ENCODE results near the gene RSU1.

The RSU1 gene

DNA sequence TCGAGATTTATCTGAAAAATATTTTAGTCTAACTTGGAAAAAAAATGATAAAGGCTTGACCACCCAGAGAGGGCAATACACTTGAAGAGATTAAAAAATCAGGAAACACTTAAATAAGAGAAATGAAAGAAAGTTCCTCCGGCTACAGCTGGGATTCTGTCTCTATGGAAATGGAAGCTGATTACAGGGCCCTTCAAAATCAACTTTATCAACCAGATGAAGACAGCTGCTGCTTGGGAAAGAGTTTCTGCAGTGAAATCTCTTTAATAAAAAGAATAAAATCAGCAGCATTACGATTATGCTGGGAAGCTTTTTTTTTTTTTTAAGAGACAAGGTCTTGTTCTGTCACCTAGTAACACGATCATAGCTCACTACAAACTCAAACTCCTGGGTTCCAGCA is 4.5 kb downstream of the RSU1 start:
- no peaks in the 10 kb centered on the region for H3K27me3 Mint-ChIP-seq
- H3K4me3 Mint-ChIP-seq: no peak overlapping the region
- no peak for DNase-seq
- no peak overlapping the region for H3K27ac Mint-ChIP-seq
- H3K4me1 Mint-ChIP-seq (ENCODE audit: low read depth): peaks cover 40% of the 10 kb centered on the region
- H3K9me3 Mint-ChIP-seq: no peaks in the 10 kb centered on the region
- peaks cover 59% of the 10 kb centered on the region for H3K36me3 Mint-ChIP-seq (ENCODE audit: low read depth)

DNA sequence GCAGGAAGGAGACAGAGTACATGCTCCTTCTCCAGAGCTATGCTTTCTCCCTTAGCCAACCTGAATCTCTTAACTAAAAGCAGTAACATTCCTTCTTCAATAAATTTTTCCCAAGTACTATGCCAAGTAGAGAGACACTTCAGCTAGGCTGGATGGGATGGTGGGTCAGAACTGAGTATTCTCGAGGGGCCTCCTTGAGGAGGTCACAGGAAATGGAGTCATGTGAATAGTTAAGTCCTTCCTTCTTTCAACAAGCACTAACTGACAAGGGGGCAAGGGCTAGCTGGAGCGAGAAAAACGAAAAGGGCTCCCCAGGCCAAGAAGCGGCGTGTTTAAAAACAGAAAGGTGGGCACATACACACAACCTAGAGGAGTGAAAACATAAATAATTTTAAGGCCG is 5.5 kb downstream of the RSU1 start:
- H3K27ac Mint-ChIP-seq: no peak overlapping the region
- no peak overlapping the region for H3K4me3 Mint-ChIP-seq
- H3K4me1 Mint-ChIP-seq (ENCODE audit: low read depth): peaks cover 39% of the 10 kb centered on the region
- no peaks in the 10 kb centered on the region for H3K9me3 Mint-ChIP-seq
- peaks cover 62% of the 10 kb centered on the region for H3K36me3 Mint-ChIP-seq (ENCODE audit: low read depth)
- DNase-seq: no peak
- H3K27me3 Mint-ChIP-seq: no peaks in the 10 kb centered on the region

DNA sequence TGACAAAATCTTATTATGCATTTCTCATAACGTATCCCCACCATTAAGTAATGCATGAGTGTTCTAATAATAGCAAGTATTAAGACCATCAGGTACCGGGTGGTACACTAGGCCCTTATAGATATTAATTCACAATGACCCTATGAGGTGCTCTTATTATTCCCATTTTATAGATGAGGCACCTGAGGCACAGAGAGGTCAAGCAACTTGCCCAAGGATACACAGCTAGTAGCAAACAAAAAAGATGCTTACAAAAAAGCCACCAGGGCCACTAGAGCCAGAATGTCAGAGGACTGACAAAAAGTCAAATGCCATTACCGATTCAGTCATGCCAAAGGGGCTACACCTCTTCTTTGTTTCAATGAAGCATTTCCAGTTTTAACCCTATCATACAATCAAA is 5.9 kb downstream of the RSU1 start:
- Mint-ChIP-seq H3K27me3 (no peaks in the 10 kb centered on the region), H3K4me3 (no peak overlapping the region), H3K27ac (no peak overlapping the region), H3K9me3 (no peaks in the 10 kb centered on the region), H3K36me3 (ENCODE audit: low read depth) (peaks cover 62% of the 10 kb centered on the region), H3K4me1 (ENCODE audit: low read depth) (peaks cover 38% of the 10 kb centered on the region)
- no peak for DNase-seq

DNA sequence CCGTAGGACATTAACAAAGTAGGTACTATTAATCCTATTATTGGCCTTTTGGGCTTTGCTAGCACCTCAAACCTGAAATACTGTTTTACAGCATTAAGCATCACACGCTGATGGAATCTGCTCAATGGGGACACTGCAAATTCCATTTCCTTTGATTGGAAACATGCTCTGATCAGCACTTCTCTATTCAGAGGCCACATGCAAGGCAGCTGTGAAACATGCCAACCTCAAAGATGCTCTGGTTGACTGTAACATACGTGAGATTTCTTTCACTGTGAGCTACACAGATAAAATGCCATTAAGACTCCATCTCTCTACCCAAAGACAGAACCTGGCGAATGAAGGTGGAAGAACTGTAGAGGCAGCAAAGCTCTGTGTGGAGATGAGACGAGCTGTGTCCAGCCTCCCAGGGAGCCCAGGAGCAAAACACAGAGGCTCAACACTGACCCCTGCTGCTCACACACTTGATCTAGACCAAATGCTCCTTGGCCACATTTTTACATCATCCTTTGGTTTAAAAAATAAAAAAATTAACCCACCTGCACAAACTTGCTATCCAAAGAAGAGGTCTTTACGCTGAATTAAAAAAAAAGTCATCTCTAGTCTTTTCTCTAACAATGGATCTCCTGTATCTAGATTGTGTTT is 8.0 kb downstream of the RSU1 start:
- Mint-ChIP-seq H3K27ac (no peak overlapping the region), H3K27me3 (no peaks in the 10 kb centered on the region), H3K9me3 (no peaks in the 10 kb centered on the region), H3K4me3 (no peak overlapping the region), H3K4me1 (ENCODE audit: low read depth) (peaks cover 24% of the 10 kb centered on the region), H3K36me3 (ENCODE audit: low read depth) (peaks cover 61% of the 10 kb centered on the region)
- DNase-seq: peak; percentile 64

DNA sequence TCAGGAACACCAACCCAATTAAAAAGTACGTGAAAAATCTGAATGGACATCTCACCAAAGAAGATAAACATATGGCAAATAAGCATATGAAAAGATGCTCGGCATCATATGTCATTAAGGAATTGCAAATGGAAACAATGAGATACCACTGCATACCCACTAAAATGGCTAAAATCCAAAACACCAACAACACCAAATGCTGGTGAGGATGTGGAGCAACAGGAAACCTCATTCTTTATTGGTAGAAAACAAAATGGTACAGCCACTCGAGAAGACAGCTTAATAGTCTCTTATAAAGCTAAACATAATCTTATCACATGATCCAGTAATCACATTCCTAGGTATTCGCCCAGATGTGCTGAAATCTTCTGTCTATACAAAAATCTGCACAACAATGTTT is 13.1 kb downstream of the RSU1 start:
- no peak for DNase-seq
- H3K27ac Mint-ChIP-seq: no peak overlapping the region
- no peaks in the 10 kb centered on the region for H3K9me3 Mint-ChIP-seq
- H3K36me3 Mint-ChIP-seq (ENCODE audit: low read depth): peaks cover 39% of the 10 kb centered on the region
- no peaks in the 10 kb centered on the region for H3K27me3 Mint-ChIP-seq
- no peak overlapping the region for H3K4me3 Mint-ChIP-seq
- H3K4me1 Mint-ChIP-seq (ENCODE audit: low read depth): peaks cover 42% of the 10 kb centered on the region

DNA sequence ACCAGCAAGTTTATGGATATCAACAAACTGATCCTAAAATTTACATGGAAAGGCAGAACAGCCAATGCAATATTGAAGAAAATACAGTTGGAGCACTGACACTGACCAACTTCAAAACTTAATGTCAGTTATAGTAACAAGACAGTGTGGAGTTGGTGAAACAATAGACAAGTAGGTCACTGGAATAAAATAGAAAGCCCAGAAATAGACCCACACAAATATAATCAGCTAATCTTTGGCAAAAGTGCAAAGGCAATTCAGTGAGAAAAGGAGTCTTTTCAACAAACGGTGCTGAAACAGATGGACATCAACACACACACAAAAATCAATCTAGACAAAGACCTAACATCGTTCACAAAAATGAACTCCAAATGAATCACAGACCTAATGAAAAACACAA is 13.8 kb downstream of the RSU1 start:
- Mint-ChIP-seq H3K4me1 (ENCODE audit: low read depth) (peaks cover 44% of the 10 kb centered on the region), H3K27me3 (no peaks in the 10 kb centered on the region), H3K4me3 (no peak overlapping the region), H3K27ac (no peak overlapping the region), H3K9me3 (no peaks in the 10 kb centered on the region), H3K36me3 (ENCODE audit: low read depth) (peaks cover 37% of the 10 kb centered on the region)
- DNase-seq: no peak

DNA sequence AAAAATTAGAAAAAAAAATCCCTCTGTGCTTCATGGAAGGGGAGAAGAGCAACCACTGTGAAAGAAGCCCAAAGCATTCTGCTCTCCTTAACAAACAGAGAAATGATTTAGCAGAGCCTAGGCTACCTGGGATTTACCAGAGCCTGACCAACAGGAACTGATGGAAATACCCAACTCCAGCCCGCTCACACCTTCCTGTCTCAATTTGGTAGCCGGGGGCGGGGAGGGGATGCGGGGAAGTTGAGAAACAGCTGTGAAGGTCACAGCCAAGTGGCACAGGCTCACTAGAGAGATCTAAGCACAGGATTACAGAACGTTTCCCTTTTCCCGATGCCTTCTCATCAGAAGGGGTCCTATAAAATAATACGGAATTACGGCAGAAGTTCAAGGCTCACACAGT is 17.6 kb downstream of the RSU1 start:
- H3K4me1 Mint-ChIP-seq (ENCODE audit: low read depth): peaks cover 61% of the 10 kb centered on the region
- H3K9me3 Mint-ChIP-seq: no peaks in the 10 kb centered on the region
- no peaks in the 10 kb centered on the region for H3K27me3 Mint-ChIP-seq
- DNase-seq: no peak
- no peak overlapping the region for H3K4me3 Mint-ChIP-seq
- peak overlapping the region; percentile 38 for H3K27ac Mint-ChIP-seq
- peaks cover 40% of the 10 kb centered on the region for H3K36me3 Mint-ChIP-seq (ENCODE audit: low read depth)

DNA sequence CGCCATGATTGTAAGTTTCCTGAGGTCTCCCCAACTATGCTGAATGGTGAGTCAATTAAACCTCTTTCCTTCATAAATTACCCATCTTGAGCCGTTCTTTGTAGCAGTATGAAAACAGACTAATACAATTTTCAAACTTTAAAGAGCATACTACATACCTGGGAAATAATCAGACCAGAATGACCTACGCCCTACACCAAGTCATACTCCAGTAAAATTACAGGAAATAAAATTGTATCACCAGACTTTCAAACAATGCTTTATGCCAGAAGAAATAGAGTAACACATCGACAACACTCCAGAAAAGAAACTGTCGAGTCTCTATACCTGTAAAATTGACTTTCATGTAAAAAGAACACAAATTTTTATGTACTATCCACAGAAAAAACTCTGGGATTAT is 18.7 kb downstream of the RSU1 start:
- Mint-ChIP-seq H3K9me3 (no peaks in the 10 kb centered on the region), H3K27me3 (no peaks in the 10 kb centered on the region), H3K4me1 (ENCODE audit: low read depth) (peaks cover 53% of the 10 kb centered on the region), H3K27ac (no peak overlapping the region), H3K4me3 (no peak overlapping the region), H3K36me3 (ENCODE audit: low read depth) (peaks cover 39% of the 10 kb centered on the region)
- no peak for DNase-seq

DNA sequence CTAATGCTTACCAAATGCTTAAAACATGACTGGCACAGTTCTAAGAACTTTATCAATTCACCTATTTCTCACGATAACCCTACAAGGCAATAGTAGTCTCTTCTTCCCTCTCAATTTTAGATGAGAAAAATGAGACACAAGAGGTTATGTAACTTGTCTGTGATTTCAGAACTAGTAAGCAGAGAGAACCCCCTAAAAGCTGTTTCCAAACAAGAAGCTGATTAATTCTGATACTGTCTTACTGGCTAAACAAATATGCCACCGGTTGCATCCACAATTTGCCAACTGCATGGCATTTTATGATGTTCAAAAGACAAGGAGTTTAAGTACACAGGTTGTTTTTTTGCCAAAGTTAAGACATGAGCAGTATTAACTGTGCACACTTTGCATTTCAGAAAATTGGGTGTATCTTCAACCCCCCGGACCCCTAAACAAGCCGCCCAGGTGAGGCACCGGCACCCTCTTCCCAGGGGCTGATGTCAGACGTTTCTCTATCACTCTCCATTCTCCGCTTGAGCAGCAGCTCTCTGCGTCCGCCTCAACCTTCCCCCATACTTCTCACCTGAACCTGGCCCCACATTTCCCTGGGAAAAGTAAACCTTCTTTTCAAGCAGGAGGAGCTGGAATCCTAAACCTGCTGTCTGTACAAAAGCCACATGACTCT is 21.7 kb downstream of the RSU1 start:
- Mint-ChIP-seq H3K27me3 (no peaks in the 10 kb centered on the region), H3K9me3 (no peaks in the 10 kb centered on the region), H3K4me1 (ENCODE audit: low read depth) (peaks cover 38% of the 10 kb centered on the region), H3K27ac (no peak overlapping the region), H3K36me3 (ENCODE audit: low read depth) (peaks cover 58% of the 10 kb centered on the region), H3K4me3 (no peak overlapping the region)
- DNase-seq: no peak

DNA sequence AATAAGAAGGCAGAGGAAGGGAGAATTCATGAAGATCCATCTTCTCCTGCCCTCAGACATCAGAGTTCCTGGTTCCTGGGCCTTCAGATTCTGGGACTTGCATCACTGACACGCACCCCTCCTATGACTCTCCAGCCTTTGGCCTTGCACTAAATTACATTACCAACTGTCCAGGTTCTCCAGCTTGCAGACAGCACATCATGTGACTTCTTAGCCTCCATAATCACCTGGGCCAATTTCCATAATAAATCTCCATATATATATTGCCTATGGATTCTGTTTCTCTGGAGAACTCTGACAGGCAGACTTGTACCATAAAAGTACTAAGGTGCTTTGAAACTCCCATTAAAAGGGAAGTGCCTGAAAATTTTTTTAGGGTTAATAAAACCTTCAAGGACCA is 23.2 kb downstream of the RSU1 start:
- Mint-ChIP-seq H3K9me3 (no peaks in the 10 kb centered on the region), H3K27me3 (no peaks in the 10 kb centered on the region), H3K27ac (no peak overlapping the region), H3K4me3 (no peak overlapping the region), H3K4me1 (ENCODE audit: low read depth) (peaks cover 33% of the 10 kb centered on the region), H3K36me3 (ENCODE audit: low read depth) (peaks cover 68% of the 10 kb centered on the region)
- DNase-seq: no peak

DNA sequence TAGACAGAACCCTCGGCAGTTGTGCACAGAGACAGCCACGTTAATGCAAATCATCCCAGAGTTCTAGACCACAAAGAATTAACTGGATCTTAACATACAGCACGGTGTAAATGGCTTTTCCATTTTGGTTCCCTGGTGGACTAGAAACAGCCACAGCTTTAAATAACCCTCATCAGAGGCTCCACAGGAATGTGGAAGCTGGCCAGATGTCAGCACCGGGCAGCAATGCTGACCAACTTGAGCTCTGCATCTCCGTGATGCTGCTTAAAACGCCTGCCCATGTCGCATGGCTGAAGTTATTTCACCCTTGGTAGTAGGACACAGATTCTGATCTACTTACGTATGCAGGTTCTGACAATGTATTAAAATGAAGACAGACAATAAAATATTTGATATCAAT is 24.5 kb downstream of the RSU1 start:
- no peak for DNase-seq
- Mint-ChIP-seq H3K9me3 (peaks cover 2% of the 10 kb centered on the region), H3K36me3 (ENCODE audit: low read depth) (peaks cover 76% of the 10 kb centered on the region), H3K27ac (no peak overlapping the region), H3K4me3 (no peak overlapping the region), H3K4me1 (ENCODE audit: low read depth) (peaks cover 40% of the 10 kb centered on the region), H3K27me3 (no peaks in the 10 kb centered on the region)

DNA sequence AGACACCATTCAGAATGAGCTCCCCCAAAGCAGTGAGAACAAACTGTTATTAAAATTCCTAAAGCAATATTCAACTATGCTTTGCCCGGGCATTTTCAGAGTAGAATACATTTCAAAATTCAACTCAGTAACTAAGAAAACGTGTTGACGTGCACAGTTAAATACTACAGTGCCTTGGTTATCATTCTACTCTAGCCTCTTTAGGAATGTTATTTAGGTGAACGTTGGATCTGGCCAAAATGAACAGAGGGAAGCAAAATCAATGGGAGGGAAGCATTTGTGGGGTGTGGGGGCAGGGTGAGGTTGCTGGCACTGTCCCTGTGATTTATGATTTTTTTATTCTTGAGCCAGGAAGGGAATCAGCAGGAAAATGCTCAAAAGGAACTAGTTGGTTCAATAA is 27.5 kb downstream of the RSU1 start:
- no peak overlapping the region for H3K4me3 Mint-ChIP-seq

DNA sequence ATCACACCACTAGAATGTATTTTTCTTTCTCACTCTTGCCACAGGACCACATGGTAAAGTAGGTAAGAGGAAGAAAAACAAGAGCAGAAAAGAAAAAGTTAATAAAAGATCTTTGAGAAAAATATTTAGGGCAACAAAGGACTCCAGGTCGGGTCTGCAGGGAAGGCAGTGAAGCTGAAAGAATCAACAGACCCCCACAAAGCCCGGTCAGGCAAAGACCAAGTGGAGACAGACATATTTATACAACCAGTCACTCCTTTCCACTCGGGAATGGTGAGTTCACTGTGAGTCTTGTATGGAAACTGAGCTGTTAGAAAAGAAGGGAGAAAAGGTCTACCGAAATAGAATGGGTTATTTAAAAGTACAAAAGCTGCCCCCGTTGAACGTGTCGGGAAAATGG is 28.0 kb downstream of the RSU1 start:
- no peak overlapping the region for H3K4me3 Mint-ChIP-seq
- H3K27me3 Mint-ChIP-seq: no peaks in the 10 kb centered on the region
- H3K27ac Mint-ChIP-seq: peak overlapping the region; percentile 12
- peaks cover 75% of the 10 kb centered on the region for H3K36me3 Mint-ChIP-seq (ENCODE audit: low read depth)
- H3K9me3 Mint-ChIP-seq: peaks cover 11% of the 10 kb centered on the region
- no peak for DNase-seq
- H3K4me1 Mint-ChIP-seq (ENCODE audit: low read depth): peaks cover 42% of the 10 kb centered on the region

More for the DNA sequence above, 27.5 kb downstream of the RSU1 start:
- DNase-seq: no peak
- H3K27me3 Mint-ChIP-seq: no peaks in the 10 kb centered on the region
- peaks cover 39% of the 10 kb centered on the region for H3K4me1 Mint-ChIP-seq (ENCODE audit: low read depth)
- H3K9me3 Mint-ChIP-seq: peaks cover 9% of the 10 kb centered on the region
- peaks cover 76% of the 10 kb centered on the region for H3K36me3 Mint-ChIP-seq (ENCODE audit: low read depth)
- no peak overlapping the region for H3K27ac Mint-ChIP-seq

DNA sequence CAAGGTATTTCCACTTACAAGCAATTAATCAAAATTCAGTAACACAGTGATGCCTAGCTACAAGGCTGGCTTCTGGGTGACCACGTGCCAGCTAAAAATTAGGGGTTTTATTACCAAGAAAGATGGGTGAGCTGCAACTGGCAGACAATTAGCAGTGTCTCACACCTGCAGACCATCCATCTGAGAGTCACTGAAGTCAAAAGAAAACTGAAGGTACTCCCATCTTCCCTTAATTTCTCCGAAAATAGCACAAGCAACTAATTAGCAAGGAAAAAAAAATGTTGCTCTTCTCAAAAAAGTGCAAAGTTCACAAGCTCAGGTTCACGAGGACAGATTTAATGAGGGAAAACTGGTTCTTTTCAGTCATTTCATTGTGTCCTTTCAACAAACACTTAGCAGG is 28.4 kb downstream of the RSU1 start:
- Mint-ChIP-seq H3K9me3 (peaks cover 11% of the 10 kb centered on the region), H3K4me3 (no peak overlapping the region), H3K27me3 (no peaks in the 10 kb centered on the region), H3K4me1 (ENCODE audit: low read depth) (peaks cover 44% of the 10 kb centered on the region), H3K36me3 (ENCODE audit: low read depth) (peaks cover 76% of the 10 kb centered on the region), H3K27ac (peak overlapping the region; percentile 92)
- DNase-seq: no peak

DNA sequence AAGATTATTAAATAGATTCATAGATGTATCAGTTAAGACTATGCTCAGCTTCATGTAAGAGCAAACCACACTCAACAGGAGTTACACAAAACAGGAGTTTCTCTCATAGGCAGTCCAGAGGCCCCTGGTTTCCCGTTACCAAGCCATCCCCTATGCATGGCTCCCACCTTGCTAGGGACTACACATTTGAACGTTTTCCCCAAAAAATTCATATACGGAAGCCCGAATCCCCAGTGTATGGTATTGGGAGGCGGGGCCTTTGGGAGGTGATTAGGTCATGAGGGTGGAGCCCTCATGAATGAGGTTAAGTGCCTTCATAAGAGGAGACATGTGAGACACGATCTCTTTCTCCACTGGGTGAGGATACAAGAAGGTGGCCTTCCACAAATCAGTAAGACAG is 29.1 kb downstream of the RSU1 start:
- Mint-ChIP-seq H3K4me1 (ENCODE audit: low read depth) (peaks cover 44% of the 10 kb centered on the region), H3K4me3 (peak overlapping the region; percentile 63), H3K36me3 (ENCODE audit: low read depth) (peaks cover 70% of the 10 kb centered on the region), H3K9me3 (peaks cover 11% of the 10 kb centered on the region), H3K27ac (peak overlapping the region; percentile 92), H3K27me3 (no peaks in the 10 kb centered on the region)
- DNase-seq: peak; percentile 55
